H1 (cell line): ENCODE results near the gene SCAPER.

Experiments
- BRCA1 ChIP-seq: IDR thresholded peaks from 2 replicates; pipeline ENCODE4 v1.6.1; 2012; ENCODE audit warnings: low read depth, low read length, improper control_type of control experiment
- CTCF ChIP-seq, 3 experiments: IDR thresholded peaks; 1 replicate in 2 of 3; 2 replicates in 1 of 3; pipeline versions ENCODE4 v1.5.1 to v1.6.1; 2011; ENCODE audit warnings: low read length in 3 of 3, mild to moderate bottlenecking in 3 of 3, inconsistent platforms in 2 of 3, low read depth in 1 of 3, moderate library complexity in 1 of 3; ENCODE audit not compliant: insufficient read depth in 1 of 3; ENCODE audit errors: control extremely low read depth in 1 of 3
- EGR1 ChIP-seq: IDR thresholded peaks from 2 replicates; pipeline ENCODE4 v1.6.1; 2011; ENCODE audit warnings: low read depth, low read length, borderline replicate concordance
- GTF2F1 ChIP-seq: IDR thresholded peaks from 2 replicates; pipeline ENCODE4 v1.6.1; 2012; ENCODE audit warnings: low read depth, low read length, improper control_type of control experiment, borderline replicate concordance
- POLR2A ChIP-seq, 2 experiments: IDR thresholded peaks; 1 replicate in 1 of 2; 2 replicates in 1 of 2; pipeline ENCODE4 v1.6.1; 2011; ENCODE audit warnings: low read depth in 2 of 2, low read length in 2 of 2, mild to moderate bottlenecking in 2 of 2; ENCODE audit errors: control extremely low read depth in 1 of 2
- POU5F1 ChIP-seq: IDR thresholded peaks from 2 replicates; pipeline ENCODE4 v1.6.1; 2011; ENCODE audit warnings: low read depth, mild to moderate bottlenecking, low read length, moderate library complexity
- SIN3A ChIP-seq, 2 experiments: IDR thresholded peaks in 1 of 2; conservative IDR thresholded peaks in 1 of 2; 2 replicates each; pipeline ENCODE4 v1.6.1; 2011 to 2012; ENCODE audit warnings: low read length in 2 of 2, improper control_type of control experiment in 1 of 2, low read depth in 1 of 2, mild to moderate bottlenecking in 1 of 2
- ZNF274 ChIP-seq: IDR thresholded peaks from 2 replicates; pipeline ENCODE4 v1.7.0; 2012; ENCODE audit warnings: low read length, borderline replicate concordance; ENCODE audit errors: extremely low read depth

- peak in 2 of 3 experiments; percentile 9 to 31; a peak in 2 of 4 replicates for TF ChIP-seq CTCF (IDR thresholded peaks at IDR 0.05; ENCODE audit: control extremely low read depth in 1 of 3, insufficient read depth in 1 of 3, low read depth in 1 of 3, low read length in 3 of 3)
- no peak for TF ChIP-seq SIN3A (conservative IDR thresholded peaks at IDR 0.05 in 1 of 2, IDR thresholded peaks at IDR 0.05 in 1 of 2; ENCODE audit: low read depth in 1 of 2, low read length in 2 of 2)
- no peak for TF ChIP-seq POU5F1
- no peak for TF ChIP-seq EGR1
- no peak for TF ChIP-seq ZNF274
- no peak for TF ChIP-seq GTF2F1
- no peak for TF ChIP-seq BRCA1
- TF ChIP-seq POLR2A (IDR thresholded peaks at IDR 0.05; ENCODE audit: control extremely low read depth in 1 of 2, low read depth in 2 of 2, low read length in 2 of 2): no peak
These were observed 38.3 kb downstream of the SCAPER start for GRCh38 chr15:76866716-76867321.
